Measurements from ENCODE around the gene PMS1. TPM values are rescaled to one million over a fixed set of nuclear protein-coding genes. Genes with fewer than 3 reads are reported as not detected.
"Not testable (repeated sequence)": the region's sequence is repeated elsewhere in the genome, so short reads cannot be mapped to it uniquely, and the experiment has no call there.

The PMS1 gene
- total and polyA plus RNA-seq, 2 experiments from 2014 or later = 53.7 to 64.1 TPM

DNA sequence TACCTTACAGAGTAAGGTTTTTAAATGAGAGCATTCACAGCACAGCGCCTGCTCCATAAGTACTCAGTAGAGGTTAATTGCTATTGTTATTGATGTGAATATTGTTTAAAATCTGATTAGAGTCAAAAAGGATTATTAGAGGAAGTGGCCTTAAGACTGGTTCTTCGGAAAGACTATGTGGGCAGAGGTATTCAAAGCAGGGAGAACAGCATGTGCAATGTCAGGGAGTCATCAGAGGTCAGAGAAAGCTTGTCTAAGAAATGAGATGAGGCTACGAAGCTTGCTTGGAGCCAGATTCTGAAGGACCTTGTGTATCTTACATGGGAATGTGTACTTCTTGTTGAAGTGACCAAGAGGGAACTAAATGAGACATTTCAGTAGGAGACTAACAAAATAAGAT, 49.8 kb downstream of the PMS1 start:
- TF ChIP-seq NANOG (IDR thresholded peaks at IDR 0.05; ENCODE audit: borderline replicate concordance) = no peak
- no peak for TF ChIP-seq POLR2AphosphoS5 (IDR thresholded peaks at IDR 0.05; ENCODE audit: low read depth)
- TF ChIP-seq ZNF462 (CRISPR knock-in tag; IDR thresholded peaks at IDR 0.05) = no peak
- TF ChIP-seq JUNB (IDR thresholded peaks at IDR 0.05; ENCODE audit: unreplicated experiment) = no peak
- peaks cover 6% of the 10 kb centered on the region; the same call in 2 of the 3 replicates for H3K4me1 Mint-ChIP-seq
- H3K4me2 ChIP-seq = no peak overlapping the region
- H3K79me2 ChIP-seq (replicated peaks; ENCODE audit: insufficient read depth) = peaks cover 6% of the 10 kb centered on the region
- H3K4me3 ChIP-seq = no peak overlapping the region
- DNase-seq (ENCODE audit: low spot score) = no peak
- H3K27me3 ChIP-seq (ENCODE audit: insufficient read depth) = no peaks in the 10 kb centered on the region
- no peak overlapping the region for H3K27ac Mint-ChIP-seq
- no peaks in the 10 kb centered on the region for H3K9me3 Mint-ChIP-seq
- no peaks in the 10 kb centered on the region; the same call in 2 of the 3 replicates for H3K36me3 Mint-ChIP-seq (ENCODE audit: low read depth)
- no peak overlapping the region for H2AFZ ChIP-seq
- H3K36me3 ChIP-seq (ENCODE audit: insufficient read depth) = no peaks in the 10 kb centered on the region
- H3K9me2 ChIP-seq (ENCODE audit: insufficient read depth) = no peaks in the 10 kb centered on the region
- H3K4me1 ChIP-seq (ENCODE audit: insufficient read depth) = no peaks in the 10 kb centered on the region
- H3K27me3 Mint-ChIP-seq (ENCODE audit: insufficient read depth, low read depth, poor library complexity) = peaks cover 5% of the 10 kb centered on the region
- H3K4me3 Mint-ChIP-seq = no peak overlapping the region
- H3F3A ChIP-seq (replicated peaks; ENCODE audit: low read depth) = no peaks in the 10 kb centered on the region
- H4K20me1 ChIP-seq (replicated peaks; ENCODE audit: insufficient read depth) = peaks cover 5% of the 10 kb centered on the region; the same call in 1 of the 2 replicates
- ATAC-seq = no peak
- no peak overlapping the region for H3K27ac ChIP-seq (ENCODE audit: low read depth)

- not testable (repeated sequence) for H3K36me3 Mint-ChIP-seq (ENCODE audit: low read depth); H3K79me2 ChIP-seq (replicated peaks; ENCODE audit: insufficient read depth); H3K4me2 ChIP-seq; H3K27me3 ChIP-seq (ENCODE audit: insufficient read depth); H3K4me1 Mint-ChIP-seq; H3K27ac ChIP-seq (ENCODE audit: low read depth); H3K27me3 Mint-ChIP-seq (ENCODE audit: insufficient read depth, low read depth, poor library complexity); DNase-seq (ENCODE audit: low spot score); H4K20me1 ChIP-seq (replicated peaks; ENCODE audit: insufficient read depth); H3K9me3 Mint-ChIP-seq; ATAC-seq; H3K36me3 ChIP-seq (ENCODE audit: insufficient read depth); H3K4me3 Mint-ChIP-seq; H3F3A ChIP-seq (replicated peaks; ENCODE audit: low read depth); H3K9me2 ChIP-seq (ENCODE audit: insufficient read depth); H3K4me1 ChIP-seq (ENCODE audit: insufficient read depth); H3K27ac Mint-ChIP-seq; H2AFZ ChIP-seq; H3K4me3 ChIP-seq
Observed at GRCh38 chr2:189834642-189835041, 50.4 kb downstream of the PMS1 start.
